Gastrocnemius medialis (tissue), 4 donors: Measurements from ENCODE around the gene MANEA. TPM values are rescaled to one million over a fixed set of nuclear protein-coding genes. Genes with fewer than 3 reads are reported as not detected.

ENCODE experiments used
- ATAC-seq, 2 donors: fragments of 150-250 bp; one replicate each; pipeline ENCODE4 v1.9.1; 2016
- DNase-seq, 2 donors: peaks; one replicate each; pipeline ENCODE4 v3.0.0-alpha.2; 2019
- H3K27ac ChIP-seq, 4 donors: fragments of 200-600 bp; sonication (generic); 1 replicate in 1 of 4; 2 replicates in 3 of 4; pipeline ENCODE4 v1.5.1; 2016 to 2018; ENCODE audit warnings: mild to moderate bottlenecking in 2 of 4, moderate library complexity in 1 of 4
- H3K27me3 ChIP-seq, 3 donors: fragments of 200-600 bp; sonication (generic) in 2 of 3; 1 replicate in 1 of 3; 2 replicates in 2 of 3; pipeline versions ENCODE4 v1.5.1 to v1.6.0; 2016 to 2019; ENCODE audit warnings: mild to moderate bottlenecking in 1 of 3, moderate library complexity in 1 of 3
- H3K36me3 ChIP-seq, 2 donors: fragments of 200-600 bp; sonication (generic) in 1 of 2; one replicate each; pipeline ENCODE4 v1.5.1; 2017 to 2018
- H3K4me1 ChIP-seq, 2 donors: fragments of 200-600 bp; sonication (generic) in 1 of 2; one replicate each; pipeline ENCODE4 v1.5.1; 2016 to 2017; ENCODE audit warnings: mild to moderate bottlenecking in 2 of 2
- H3K4me3 ChIP-seq, 4 donors: fragments of 200-600 bp; sonication (generic) in 3 of 4; 1 replicate in 1 of 4; 2 replicates in 3 of 4; pipeline ENCODE4 v1.5.1; 2016 to 2019; ENCODE audit warnings: mild to moderate bottlenecking in 2 of 4
- H3K9me3 ChIP-seq, 3 donors: fragments of 200-600 bp; sonication (generic) in 2 of 3; 1 replicate in 1 of 3; 2 replicates in 2 of 3; pipeline ENCODE4 v1.5.1; 2016 to 2019
- CTCF ChIP-seq, 5 experiments: fragments of 450-650 bp in 3 of 5; fragments of 200-600 bp in 2 of 5; sonication (generic) in 2 of 5; IDR thresholded peaks in 4 of 5; conservative IDR thresholded peaks in 1 of 5; 1 replicate in 4 of 5; 2 replicates in 1 of 5; pipeline ENCODE4 v1.5.1; 2016 to 2019; ENCODE audit warnings: antibody characterized with exemption in 5 of 5, mild to moderate bottlenecking in 3 of 5, moderate library complexity in 3 of 5
- POLR2A ChIP-seq, 2 donors: fragments of 450-650 bp; IDR thresholded peaks; one replicate each; pipeline ENCODE4 v1.6.1; 2017; ENCODE audit warnings: antibody characterized with exemption in 2 of 2, mild to moderate bottlenecking in 2 of 2, moderate library complexity in 2 of 2
- in situ Hi-C, 4 donors: fragments of 200-750 bp; cut with MboI; loops; one replicate each; pipeline versions ENCODE4 v1.15.0 to v1.8.0; 2017; ENCODE audit warnings: low sequenced_read_pairs in 4 of 4
- intact Hi-C: fragments of 100-400 bp; cut with DNase I; formaldehyde crosslinking; loops from one replicate; pipeline ENCODE4 v1.15.1; 2023; ENCODE audit warnings: low total_unique reads
- total RNA-seq, 4 donors: library from RNA; depleted of rRNA; stranded (reverse); fragments of >200 nt; gene quantifications; one replicate each; pipeline versions ENCODE4 v1.1.0 to v1.2.3, GENCODE V29; 2016

MANEA gene
- total RNA-seq, 4 donors from 2014 or later, result 1.7 to 4.5 (median 2.8) TPM

- no peaks in the 10 kb centered on the region for H3K36me3 ChIP-seq
- H3K4me1 ChIP-seq, result no peaks in the 10 kb centered on the region
- H3K27ac ChIP-seq, result no peak overlapping the region
- DNase-seq (no peak), ATAC-seq (no peak)
- H3K9me3 ChIP-seq, result no peaks in the 10 kb centered on the region
- no peak for TF ChIP-seq POLR2A (IDR thresholded peaks at IDR 0.05)
- no peak for TF ChIP-seq CTCF (IDR thresholded peaks at IDR 0.05 in 4 of 5, conservative IDR thresholded peaks at IDR 0.05 in 1 of 5)
- intact Hi-C loops, result no loop called here
- H3K27me3 ChIP-seq, result no peaks in the 10 kb centered on the region
- H3K4me3 ChIP-seq, result no peak overlapping the region
- in situ Hi-C loops, result no loop called here
These were observed 72.1 kb downstream of the MANEA start for GRCh38 chr6:95649451-95649850.

GRCh38 chr6:95654176-95654575 lies 76.8 kb downstream of the MANEA start:
- ATAC-seq (no peak), DNase-seq (no peak)
- Histone ChIP-seq H3K27ac (no peak overlapping the region), H3K36me3 (no peaks in the 10 kb centered on the region), H3K4me1 (no peaks in the 10 kb centered on the region), H3K27me3 (no peaks in the 10 kb centered on the region), H3K4me3 (no peak overlapping the region), H3K9me3 (no peaks in the 10 kb centered on the region)
- in situ Hi-C loops (no loop called here), intact Hi-C loops (no loop called here)
- TF ChIP-seq POLR2A (IDR thresholded peaks at IDR 0.05), result no peak
- no peak for TF ChIP-seq CTCF (IDR thresholded peaks at IDR 0.05 in 4 of 5, conservative IDR thresholded peaks at IDR 0.05 in 1 of 5)

- Histone ChIP-seq H3K27me3 (no peaks in the 10 kb centered on the region), H3K4me3 (no peak overlapping the region), H3K27ac (no peak overlapping the region), H3K9me3 (no peaks in the 10 kb centered on the region), H3K4me1 (no peaks in the 10 kb centered on the region), H3K36me3 (no peaks in the 10 kb centered on the region)
- TF ChIP-seq CTCF (IDR thresholded peaks at IDR 0.05 in 4 of 5, conservative IDR thresholded peaks at IDR 0.05 in 1 of 5), result no peak
- TF ChIP-seq POLR2A (IDR thresholded peaks at IDR 0.05), result no peak
- no peak for ATAC-seq
- no peak for DNase-seq
- in situ Hi-C loops, result no loop called here
- intact Hi-C loops, result no loop called here
These were observed 81.6 kb downstream of the MANEA start for GRCh38 chr6:95658886-95659285.
